Measurements from ENCODE around the gene CSF1. TPM values are rescaled to one million over a fixed set of nuclear protein-coding genes. Genes with fewer than 3 reads are reported as not detected.

Gene CSF1
- total RNA-seq, 1 donor from 2014 or later, result 53.4 TPM

GRCh38 chr1:109912873-109913272 is 2.2 kb downstream of the CSF1 start:
- Histone ChIP-seq H3K4me3 (ENCODE audit: low read depth, low read length) (no peak overlapping the region), H3K27me3 (ENCODE audit: control insufficient read depth, insufficient read depth, low read length) (no peaks in the 10 kb centered on the region)
- DNase-seq (ENCODE audit: low read depth), result no peak

GRCh38 chr1:109913360-109913879 is 2.8 kb downstream of the CSF1 start:
- DNase-seq (ENCODE audit: low read depth), result no peak
- no peaks in the 10 kb centered on the region for H3K27me3 ChIP-seq (ENCODE audit: control insufficient read depth, insufficient read depth, low read length)
- peaks cover 2% of the 10 kb centered on the region for H3K36me3 ChIP-seq (ENCODE audit: control insufficient read depth, insufficient read depth, low read length)

More at GRCh38 chr1:109912873-109913272, 2.2 kb downstream of the CSF1 start:
- H3K36me3 ChIP-seq (ENCODE audit: control insufficient read depth, insufficient read depth, low read length), result peaks cover 2% of the 10 kb centered on the region
- TF ChIP-seq, protein P1, sequence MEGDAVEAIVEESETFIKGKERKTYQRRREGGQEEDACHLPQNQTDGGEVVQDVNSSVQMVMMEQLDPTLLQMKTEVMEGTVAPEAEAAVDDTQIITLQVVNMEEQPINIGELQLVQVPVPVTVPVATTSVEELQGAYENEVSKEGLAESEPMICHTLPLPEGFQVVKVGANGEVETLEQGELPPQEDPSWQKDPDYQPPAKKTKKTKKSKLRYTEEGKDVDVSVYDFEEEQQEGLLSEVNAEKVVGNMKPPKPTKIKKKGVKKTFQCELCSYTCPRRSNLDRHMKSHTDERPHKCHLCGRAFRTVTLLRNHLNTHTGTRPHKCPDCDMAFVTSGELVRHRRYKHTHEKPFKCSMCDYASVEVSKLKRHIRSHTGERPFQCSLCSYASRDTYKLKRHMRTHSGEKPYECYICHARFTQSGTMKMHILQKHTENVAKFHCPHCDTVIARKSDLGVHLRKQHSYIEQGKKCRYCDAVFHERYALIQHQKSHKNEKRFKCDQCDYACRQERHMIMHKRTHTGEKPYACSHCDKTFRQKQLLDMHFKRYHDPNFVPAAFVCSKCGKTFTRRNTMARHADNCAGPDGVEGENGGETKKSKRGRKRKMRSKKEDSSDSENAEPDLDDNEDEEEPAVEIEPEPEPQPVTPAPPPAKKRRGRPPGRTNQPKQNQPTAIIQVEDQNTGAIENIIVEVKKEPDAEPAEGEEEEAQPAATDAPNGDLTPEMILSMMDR (IDR thresholded peaks at IDR 0.05; ENCODE audit: insufficient read depth, low read length, poor library complexity, severe bottlenecking), result no peak

DNA sequence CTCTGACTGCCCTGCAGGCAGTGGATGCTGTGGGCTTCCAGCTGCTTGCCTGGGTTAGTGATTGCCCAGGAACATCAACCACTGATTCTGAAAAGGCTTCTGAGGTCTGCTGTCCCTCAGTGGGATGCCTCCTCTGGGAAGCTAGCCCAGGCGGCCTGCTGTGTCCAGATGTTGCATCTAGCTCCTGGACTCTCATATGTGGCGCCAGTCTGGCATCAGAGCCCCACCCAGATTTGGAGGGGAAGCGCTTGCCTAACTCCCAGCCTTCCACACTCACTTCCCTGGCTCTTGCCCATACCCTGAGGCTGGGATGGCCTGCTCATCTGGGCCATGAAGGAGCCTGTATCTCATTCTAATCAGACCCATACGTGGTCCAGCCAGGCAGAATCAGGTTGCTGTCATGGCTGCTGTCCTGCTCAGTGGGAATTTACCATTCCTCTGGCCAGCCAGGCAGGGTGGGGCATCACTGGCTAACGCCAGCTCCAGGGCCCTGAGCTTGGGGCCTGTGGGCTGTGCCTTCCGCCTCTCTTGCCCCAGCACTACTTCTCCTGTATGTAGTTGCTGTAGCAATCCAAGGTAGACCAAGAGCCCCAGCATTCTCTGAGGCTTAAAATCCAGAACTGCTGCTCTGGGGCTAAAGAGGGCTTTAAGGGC is 4.1 kb downstream of the CSF1 start:
- Histone ChIP-seq H3K36me3 (ENCODE audit: control insufficient read depth, insufficient read depth, low read length) (peaks cover 2% of the 10 kb centered on the region), H3K27me3 (ENCODE audit: control insufficient read depth, insufficient read depth, low read length) (no peaks in the 10 kb centered on the region)
- TF ChIP-seq, protein P1 (IDR thresholded peaks at IDR 0.05; ENCODE audit: insufficient read depth, low read length, poor library complexity, severe bottlenecking), result no peak

More at GRCh38 chr1:109913360-109913879, 2.8 kb downstream of the CSF1 start:
- H3K4me3 ChIP-seq (ENCODE audit: low read depth, low read length), result no peak overlapping the region
- TF ChIP-seq, protein P1 (IDR thresholded peaks at IDR 0.05; ENCODE audit: insufficient read depth, low read length, poor library complexity, severe bottlenecking), result no peak

DNA sequence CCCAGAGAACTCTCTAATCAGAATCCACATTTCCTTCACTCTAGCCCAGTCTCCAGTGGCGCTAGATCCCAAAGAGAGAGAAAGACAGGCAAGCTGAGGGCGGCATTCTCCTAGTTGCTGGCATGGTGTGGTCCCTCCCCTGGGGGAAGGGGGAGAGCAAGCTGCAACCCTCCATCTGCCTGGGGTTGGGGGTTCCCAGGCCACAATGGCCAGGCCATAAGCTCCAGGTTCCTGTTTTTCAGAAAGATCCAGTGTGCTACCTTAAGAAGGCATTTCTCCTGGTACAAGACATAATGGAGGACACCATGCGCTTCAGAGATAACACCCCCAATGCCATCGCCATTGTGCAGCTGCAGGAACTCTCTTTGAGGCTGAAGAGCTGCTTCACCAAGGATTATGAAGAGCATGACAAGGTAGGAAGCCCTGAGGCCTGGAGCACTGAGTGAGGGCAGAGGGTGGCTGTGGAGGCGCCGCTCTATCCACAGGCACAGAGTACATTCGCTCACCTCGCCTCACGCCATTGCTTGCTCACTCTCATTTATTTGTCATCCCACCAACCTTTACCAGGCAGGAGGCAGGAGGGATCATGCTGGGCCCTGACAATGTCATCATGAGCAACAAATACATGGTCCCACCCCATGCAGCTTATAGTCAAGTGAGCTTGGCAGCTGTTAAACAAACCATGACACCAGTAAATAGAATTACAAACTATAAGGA is 6.6 kb downstream of the CSF1 start:
- TF ChIP-seq, protein P1 (IDR thresholded peaks at IDR 0.05; ENCODE audit: insufficient read depth, low read length, poor library complexity, severe bottlenecking), result no peak
- DNase-seq (ENCODE audit: low read depth), result no peak
- Histone ChIP-seq H3K4me3 (ENCODE audit: low read depth, low read length) (no peak overlapping the region), H3K27me3 (ENCODE audit: control insufficient read depth, insufficient read depth, low read length) (no peaks in the 10 kb centered on the region), H3K36me3 (ENCODE audit: control insufficient read depth, insufficient read depth, low read length) (peaks cover 2% of the 10 kb centered on the region)

More for the DNA sequence above, 4.1 kb downstream of the CSF1 start:
- H3K4me3 ChIP-seq (ENCODE audit: low read depth, low read length), result no peak overlapping the region
- no peak for DNase-seq (ENCODE audit: low read depth)

DNA sequence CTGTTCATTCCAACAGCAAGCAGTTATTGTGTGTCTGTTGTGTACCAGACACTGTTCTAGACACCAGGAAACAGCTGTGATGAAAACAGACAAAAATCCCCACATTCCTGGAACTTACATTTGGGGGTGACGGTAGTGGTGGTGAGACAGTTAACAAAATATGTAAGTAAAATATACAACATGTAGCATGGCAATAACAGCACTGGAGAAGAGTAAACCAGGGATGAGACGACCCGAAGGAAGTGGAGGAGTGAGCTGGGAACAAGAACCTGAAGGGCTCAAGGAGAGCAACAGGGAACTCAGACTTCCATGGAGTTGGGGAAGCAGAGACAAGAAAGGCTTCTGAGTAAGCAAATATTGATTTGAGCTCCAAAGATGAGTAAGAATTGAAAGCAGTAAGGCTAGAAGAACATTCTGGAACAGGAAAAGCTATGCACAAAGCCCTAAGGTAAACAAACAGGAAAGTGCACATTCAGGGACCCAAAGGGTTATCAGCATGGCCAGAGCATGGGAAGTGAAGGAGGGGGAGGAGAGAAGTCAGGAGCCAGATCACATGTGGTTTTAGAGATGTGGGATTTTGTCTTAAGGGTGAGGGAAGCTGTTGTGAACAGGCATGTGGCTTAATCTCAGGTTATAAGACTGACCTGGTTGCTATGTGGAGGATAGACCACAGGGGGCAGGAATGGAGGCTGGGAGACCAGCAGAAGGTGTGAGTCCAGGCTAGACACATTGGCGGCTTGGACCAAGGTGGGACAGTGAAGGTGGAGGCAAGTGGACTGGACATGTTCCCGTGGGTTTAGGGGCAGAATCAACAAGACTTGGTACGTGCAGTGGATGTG is 7.3 kb downstream of the CSF1 start:
- H3K4me3 ChIP-seq (ENCODE audit: low read depth, low read length), result no peak overlapping the region
- TF ChIP-seq, protein P1 (IDR thresholded peaks at IDR 0.05; ENCODE audit: insufficient read depth, low read length, poor library complexity, severe bottlenecking), result peak; percentile 4
- no peaks in the 10 kb centered on the region for H3K27me3 ChIP-seq (ENCODE audit: control insufficient read depth, insufficient read depth, low read length)
- H3K36me3 ChIP-seq (ENCODE audit: control insufficient read depth, insufficient read depth, low read length), result peaks cover 2% of the 10 kb centered on the region
- DNase-seq (ENCODE audit: low read depth), result no peak

Measured in kidney epithelial cell (primary cell).